GM19328 (cell line): Measurements from ENCODE around the gene TNRC18.

Source experiments
- ATAC-seq: cut with Tn5 transposase; IDR thresholded peaks from one replicate; pipeline ENCODE4 v1.9.1; 2021; ENCODE audit warnings: mild to moderate bottlenecking, moderate library complexity; ENCODE audit not compliant: unreplicated experiment

TNRC18 gene

DNA sequence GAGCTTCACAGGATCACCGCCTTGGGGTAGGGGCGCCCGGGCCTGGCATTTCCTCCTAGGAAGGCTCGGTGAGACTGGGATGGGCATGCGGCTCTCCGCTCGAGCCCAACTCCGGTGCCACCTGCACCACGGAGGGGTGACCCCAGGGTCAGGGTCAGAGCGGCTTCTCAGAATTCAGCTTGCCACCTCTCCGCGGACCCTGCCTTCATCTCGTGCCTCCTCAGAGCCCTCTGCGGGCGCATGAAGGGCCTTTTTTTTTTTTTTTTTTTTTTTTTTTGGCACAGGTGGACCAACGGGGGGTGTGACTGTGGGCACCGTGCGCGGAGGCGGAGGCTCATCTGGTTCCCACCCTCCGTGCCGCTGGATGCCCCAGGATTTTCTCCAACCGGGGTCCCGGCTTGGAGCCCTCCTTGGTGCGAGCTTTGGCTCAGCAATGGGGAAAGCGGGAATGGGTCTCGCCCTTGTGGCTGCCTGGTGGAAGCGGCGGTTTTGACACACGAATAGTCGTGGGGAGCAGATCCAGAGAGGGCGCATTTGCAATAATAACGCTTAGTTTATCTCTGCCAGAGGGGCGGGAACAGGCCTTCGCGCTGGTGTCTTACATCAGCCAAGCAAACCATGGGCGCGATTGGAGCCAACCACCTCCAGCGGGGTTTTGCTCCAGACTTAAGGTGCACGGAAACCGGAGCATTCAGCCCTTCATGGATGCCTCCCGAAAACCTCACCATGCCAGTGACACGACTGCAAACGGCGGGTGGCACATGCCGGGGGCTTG is 5.0 kb upstream of the TNRC18 start:
- ATAC-seq: no peak

DNA sequence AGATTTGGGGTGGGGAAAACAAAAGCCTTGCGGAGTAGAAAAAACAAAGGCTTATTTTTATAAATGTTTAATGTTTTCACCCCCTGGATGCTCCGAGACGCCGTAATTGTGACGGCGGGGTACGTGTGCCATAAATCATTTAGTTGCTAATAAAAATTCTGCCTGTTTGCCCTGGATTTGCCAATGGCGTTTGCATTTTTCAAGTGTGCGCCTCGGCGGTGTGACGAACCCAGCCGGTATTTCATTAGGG is 2.5 kb upstream of the TNRC18 start:
- ATAC-seq: no peak

DNA sequence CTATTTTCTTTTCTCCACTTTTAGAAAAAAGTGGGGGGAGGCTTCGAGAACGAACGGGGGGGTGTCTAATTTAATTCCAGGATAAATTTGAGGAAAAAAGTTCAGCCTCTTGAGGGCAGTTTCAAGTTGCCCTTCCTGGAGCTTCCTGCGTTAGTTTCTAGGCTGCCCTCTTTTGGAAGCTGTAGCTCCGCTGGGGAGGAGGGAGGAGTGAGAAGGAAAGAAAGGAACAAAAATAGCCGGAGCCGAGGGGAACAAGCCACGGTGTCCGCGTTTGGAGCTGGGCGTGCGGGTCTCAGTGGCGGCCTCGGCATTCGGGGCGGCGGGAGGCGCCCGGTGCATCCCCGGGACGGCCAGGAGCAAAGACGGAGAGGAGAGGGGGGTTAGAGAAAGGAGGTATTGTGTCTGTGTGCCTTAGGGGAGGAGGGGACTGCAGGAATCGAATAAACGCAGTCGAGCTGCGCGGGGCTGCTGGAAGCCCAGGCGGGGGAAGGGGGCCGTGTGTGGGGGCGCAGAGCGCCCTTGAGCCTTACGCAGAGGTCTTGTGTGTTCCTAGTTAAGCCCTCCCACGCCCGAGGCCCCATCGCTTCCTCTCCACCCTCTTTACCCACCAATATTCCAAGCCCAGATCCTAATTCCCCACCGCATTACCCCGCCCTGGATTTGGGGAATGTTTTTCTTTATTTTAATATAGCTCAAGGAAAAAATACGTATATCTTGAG is 2.0 kb upstream of the TNRC18 start:
- no peak for ATAC-seq

DNA sequence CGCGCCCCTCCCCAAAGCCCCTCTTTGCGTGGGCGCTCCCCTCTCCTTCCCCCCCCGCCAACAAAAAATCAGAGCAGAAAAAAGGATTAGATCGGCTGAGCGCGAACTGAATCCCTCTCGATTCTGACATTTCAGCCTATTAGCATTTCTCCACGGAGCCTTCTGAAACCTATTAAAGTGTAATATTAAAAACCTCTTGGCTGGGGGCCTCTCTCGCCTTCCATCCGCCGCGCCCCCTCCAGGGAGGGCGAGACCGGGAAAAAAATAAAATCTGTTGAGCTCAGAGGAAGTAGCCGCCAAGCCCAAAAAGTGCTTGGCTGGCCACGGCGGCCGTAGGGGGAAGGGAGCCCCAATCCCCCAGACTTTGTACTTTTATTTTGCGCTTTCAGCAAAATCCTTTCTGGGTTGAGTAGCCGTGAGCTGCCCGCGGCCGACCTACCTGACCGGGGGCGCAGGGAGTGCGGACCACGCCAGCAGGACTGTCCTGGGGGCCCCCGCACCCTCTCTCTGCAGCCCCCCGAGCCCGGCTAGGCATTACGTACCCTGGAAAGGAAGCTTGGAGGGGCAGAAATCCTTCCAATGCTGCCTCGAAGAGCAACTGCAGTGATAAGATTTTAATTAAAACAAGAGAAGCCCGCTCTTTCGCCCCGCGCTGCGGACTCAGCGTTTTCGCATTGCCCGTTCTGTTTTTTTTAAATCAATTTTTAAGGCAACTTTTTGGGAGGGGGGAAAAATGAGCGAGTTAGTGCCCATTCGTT is 1.3 kb upstream of the TNRC18 start:
- ATAC-seq: no peak

DNA sequence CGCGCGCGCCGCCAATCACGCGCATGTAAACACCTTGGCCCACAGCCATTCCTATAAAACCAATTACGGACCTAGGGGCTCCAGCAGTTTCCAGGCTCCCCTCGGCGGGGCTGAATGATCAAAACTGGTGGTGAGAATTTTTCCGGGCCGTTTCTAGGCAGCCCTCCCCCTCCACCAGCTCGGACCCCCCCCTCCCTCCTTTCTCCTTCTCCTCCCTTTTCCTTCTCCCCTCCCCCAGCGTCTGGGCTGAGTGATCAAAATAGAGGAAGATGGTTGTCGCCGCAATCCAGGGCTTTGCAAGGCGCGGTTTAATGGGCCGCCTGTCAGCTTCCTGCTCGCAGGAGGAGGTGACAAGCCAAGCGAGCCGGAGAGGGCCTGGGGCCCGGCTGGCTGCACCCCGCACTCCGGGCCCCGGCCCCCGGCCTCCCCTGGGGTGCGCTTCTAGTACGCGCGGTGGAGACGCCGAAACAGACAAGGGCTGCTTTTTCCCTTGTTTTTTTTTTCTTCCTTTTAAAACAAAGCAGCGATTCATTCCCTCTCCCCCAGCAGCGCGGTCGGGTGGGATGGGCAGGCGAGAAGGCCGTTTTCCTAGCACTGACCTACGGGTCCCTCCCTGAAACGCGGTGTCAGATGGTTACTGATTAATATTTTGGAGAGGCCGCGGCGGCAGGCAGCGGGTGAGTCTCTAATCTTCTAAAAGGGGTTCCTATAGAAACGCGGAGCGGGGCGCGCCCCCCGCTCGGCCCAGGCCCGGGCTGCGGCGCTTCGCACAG is 528 bp upstream of the TNRC18 start:
- ATAC-seq: no peak

DNA sequence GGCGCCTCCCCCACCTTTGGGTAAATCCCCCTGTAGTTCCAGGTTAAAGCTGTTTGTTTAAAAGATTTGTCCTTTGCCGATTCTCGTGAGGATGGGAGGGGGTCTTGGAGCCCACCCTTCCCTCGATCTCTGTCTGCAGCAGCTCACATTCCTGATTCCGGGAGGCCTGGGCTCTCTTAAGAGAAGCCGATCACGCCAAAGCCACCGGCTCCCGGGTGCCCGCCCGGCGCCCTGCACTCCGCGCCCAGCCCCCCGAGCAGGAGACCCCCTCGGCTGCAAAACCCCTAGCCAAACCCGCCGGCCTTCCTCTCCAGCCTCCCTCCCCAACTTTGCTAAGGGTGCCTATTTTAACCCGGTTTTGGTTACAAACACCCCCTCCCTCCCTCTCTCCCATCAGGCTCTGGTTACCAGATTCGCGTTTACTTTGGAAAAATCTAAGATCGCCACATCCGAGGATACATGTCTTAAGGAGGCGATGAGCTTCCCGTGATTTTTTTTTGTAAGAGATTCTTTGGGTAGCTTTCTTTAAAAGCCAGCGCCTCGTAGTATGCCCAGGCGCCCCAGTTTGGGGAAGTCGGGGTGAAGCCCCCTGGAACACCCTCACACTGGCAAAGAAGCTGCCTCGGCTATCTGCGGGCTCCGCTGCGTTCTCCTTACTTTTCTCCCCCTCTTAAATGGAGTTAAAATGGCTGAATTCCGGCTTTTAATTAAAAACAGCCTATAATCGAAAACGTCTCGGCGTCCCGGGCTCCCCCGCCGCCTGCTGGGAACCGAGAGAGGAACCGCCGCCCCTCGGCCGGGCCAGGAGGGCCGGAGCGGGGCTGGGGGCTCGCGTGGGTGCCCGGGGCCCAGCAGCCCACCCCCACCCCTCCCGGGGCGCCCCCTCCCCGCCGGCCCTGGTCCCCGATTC is 983 bp downstream of the TNRC18 start:
- ATAC-seq: no peak

DNA sequence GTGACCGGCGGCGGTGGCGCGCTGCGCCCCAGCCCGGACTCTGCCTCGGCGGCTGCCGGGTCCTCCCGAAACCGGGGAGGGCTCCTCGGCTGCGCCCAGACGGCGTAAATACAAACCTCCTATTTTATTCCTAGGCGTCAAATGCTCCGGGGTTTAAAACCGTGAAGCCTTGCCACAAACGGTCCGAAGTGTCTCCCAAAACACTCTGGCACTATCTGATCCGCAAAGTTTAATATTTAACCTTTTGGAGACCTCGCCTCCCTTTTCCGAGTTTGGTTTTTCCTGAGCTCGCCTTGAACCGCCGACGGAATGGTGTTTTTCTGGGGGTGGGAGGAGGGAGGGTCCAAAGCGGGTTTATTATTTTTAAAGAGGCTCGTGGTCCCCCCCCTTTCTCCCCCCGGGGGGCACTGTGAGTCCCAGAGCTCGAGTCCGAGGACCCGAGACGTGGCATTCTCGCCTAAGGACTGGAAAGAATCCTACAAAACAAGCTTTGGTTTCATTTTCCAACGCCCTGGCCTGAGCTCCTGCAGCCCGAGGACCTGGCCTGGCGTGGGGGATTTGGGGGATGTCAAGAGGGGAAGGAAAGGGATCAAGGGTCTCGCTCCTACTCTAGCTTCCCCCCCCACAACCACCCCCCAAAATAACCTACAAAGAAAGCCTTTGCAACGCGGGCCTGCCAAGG is 1.8 kb downstream of the TNRC18 start:
- ATAC-seq: no peak

DNA sequence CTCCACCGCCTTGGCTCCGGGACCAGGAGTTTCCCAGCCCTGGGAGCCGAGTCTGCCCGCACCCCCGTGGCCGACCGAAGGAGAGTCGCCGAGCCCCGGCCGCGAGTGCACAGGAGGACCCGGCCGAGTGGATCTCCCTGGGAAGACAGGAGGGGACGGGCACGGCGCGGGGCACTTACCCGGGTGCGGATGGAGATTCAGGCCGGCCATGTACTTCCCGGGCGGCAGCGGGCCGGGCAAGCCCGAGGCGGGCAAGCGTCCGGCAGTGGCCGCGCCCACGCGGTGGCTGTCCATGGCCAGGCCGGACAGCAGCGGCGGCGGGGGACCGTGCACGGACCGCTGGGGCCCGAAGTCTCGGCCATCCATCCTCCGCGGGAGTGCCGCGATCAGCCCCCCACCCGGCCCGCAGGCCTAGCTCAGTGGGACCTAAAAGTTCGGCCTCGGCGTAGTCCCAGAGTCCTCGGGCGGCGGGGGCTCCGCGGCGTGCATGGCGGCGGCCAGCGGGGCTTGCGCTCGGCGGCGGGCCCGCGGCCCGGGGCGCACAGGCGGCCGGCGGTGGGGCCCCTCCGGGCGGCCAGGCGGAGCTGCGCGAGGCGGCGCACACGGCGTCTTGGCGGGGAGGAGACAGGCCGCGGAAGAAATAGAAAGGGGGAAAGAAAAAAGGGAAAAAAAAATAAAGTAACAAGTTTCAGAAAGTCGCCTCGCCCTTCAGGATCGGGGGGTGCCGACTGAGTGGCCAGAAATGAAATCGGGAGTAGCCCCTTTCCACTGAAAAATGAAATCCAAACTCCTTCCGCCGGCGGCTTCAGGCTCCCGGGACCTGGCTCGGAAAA is 2.5 kb downstream of the TNRC18 start:
- no peak for ATAC-seq

DNA sequence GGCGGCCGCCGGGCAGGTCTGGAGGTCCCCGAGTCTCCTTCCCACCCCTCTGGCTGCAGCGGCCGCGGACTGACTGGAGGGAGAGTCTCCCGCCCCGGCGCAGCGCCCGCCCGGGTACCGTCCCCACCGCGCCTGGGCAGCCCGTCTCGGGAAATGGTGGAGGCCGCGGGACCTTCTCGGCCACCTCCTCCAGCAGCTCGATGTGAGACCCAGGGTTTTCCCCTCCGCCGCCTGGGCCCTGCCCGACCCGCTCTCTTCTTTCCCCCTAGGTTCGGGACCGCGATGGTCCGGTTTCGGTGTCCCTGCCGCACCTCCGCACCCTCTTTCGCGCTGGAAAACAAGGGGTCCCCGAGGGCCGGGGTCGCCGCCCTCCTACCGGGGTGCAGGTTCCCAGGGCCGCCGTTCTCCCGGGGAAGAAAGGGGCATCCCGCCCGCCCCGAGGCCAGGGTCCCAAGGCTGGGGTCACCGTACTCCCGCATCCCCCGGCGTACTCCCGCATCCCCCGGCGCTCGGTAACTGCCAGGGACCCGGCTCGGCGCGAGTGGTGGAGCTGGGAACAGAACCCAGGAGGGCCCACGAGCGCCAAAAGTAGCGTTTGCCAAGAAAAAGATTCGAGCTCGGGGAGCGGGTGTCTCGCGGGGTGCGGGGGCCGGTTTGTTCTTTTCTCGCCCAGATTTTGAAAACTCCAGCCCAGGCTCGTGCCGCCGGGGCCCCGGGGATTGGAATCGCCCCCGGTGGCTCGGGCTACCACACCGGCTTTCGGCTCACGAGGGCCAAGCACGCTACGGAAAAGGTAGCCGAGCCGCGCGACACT is 3.4 kb downstream of the TNRC18 start:
- ATAC-seq: no peak

DNA sequence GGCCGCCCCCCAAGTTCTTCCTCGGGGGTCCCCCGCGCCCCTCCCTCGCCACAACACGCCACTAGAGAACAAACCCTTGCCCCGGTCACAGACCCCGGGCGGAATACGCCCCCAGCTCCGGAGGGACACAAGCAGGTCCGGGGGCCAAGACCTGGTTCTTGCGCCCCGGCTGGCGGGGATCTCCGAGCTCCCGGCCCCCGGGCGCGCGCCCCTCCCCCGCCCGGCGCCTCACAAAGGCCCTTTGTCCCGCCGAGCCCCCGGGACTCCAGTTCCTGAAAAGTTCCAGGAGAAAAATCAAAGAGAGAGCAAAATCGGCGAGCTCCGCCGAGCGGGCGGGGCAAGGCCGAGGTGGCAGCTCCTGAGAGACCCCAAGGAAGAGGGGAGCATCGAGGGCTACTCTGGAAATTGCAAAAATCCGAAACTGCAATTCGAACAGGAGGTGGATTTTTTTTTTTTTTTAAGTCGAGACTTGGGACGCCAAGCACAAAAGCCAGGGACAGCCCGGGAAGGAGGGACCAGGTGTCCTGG is 4.0 kb downstream of the TNRC18 start:
- ATAC-seq: no peak

DNA sequence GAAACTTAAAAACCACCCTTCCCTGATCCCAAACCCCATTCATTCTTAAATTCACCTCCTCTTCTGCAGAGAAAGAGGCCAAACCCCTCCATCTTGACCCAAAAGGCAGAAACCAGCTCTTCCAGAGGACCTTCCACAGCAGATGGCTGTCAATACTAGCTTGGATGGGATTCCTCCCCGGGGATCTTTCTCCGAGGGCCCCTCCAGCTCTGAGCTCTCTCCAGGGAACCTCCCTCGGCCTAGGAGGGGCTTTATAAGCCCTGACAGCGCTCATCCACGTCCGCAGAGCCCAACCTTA is 5.4 kb downstream of the TNRC18 start:
- no peak for ATAC-seq

DNA sequence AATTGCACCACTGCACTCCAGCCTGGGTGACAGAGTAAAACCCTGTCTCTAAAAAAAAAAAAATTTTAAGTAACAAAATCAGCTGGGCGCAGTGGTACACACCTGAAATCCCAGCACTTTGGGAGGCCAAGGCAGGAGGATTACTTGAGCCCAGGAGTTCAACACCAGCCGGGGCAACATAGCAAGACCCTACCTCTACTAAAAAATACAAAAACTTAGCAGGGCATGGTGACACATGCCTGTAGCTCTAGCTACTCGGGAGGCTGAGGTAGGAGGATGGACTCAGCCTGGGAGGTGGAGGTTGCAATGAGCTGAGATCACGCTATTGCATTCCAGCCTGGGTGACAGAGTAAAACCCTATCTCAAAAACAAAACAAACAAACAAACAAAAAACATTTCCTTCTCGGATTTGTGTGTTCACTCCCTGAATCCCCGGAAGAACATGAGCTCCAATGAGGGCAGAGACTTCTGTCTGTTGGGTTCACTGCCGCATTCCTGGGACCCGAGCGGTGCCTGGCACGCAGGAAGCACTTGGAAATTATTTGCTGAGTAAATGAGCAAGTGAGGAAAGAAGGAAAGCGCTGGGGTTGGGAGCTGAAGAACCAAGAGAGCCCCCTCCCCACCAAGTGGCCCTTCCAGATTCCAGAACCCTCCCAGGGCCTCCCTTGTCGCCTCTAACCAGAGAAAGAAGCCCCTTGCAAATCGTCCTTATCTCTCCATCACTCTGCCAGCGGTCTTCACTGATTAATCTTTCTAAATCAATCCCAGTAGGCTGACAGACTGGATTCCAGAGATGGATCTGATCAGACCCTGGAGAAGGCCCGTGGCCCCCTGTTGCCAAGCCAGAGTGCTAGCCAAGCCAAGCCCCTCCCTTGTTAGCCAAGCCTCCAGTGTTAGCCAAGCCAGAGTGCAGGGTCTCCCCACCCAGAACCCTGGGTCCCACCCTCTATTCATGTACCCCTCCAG is 6.2 kb downstream of the TNRC18 start:
- ATAC-seq: no peak

DNA sequence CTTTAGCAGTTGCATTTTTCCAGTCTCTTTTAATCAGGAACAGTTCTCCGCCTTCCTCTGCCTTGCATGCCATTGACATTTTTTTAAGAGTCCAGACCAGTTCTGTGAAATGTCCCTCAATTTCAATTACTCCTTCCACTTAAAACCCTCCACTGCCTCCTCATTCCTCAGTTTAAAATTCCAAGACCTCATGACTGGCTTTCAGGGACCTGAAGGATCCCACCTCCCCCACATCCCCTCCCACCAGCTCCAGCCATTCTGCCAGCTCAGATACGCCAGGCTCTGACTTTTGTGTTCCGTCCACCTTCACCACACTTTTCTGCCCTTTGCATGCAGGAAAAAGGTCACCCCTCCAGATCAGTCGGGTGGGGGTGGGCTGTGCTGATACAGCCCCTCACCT is 8.7 kb downstream of the TNRC18 start:
- ATAC-seq: no peak

DNA sequence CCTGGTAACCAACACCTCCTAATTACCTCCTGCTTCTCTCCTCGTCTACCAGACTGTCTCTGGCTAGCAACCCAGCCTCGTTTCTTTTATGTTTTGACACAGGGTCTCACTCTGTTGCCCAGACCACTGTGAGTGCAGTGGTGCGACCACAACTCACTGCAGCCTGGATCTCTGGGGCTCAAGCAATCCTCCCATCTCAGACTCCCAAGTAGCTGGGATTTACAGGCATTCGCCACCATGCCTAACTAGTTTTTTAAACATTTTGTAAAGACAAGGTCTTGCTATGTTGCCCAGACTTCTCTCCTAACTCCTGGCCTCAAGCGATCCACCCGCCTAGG is 10.2 kb downstream of the TNRC18 start:
- no peak for ATAC-seq

DNA sequence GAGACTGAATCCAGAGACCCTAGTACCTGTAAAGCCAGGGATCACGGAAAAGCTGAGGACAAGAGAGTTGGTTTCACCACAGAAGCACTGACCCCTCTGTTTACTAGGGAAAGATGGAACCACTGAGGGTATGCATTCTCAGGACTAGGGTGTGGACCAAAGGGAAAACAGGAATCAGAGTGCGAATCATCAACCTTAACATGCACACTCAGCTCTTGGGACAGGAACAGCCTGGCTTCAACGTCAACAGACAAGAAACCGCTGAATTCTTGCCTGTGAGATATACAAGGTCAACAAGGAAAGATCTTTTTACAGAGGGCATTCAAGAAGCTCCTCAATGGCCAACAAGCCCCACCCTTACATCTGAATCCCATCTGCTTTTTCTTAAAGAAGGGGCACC is 14.9 kb downstream of the TNRC18 start:
- no peak for ATAC-seq

DNA sequence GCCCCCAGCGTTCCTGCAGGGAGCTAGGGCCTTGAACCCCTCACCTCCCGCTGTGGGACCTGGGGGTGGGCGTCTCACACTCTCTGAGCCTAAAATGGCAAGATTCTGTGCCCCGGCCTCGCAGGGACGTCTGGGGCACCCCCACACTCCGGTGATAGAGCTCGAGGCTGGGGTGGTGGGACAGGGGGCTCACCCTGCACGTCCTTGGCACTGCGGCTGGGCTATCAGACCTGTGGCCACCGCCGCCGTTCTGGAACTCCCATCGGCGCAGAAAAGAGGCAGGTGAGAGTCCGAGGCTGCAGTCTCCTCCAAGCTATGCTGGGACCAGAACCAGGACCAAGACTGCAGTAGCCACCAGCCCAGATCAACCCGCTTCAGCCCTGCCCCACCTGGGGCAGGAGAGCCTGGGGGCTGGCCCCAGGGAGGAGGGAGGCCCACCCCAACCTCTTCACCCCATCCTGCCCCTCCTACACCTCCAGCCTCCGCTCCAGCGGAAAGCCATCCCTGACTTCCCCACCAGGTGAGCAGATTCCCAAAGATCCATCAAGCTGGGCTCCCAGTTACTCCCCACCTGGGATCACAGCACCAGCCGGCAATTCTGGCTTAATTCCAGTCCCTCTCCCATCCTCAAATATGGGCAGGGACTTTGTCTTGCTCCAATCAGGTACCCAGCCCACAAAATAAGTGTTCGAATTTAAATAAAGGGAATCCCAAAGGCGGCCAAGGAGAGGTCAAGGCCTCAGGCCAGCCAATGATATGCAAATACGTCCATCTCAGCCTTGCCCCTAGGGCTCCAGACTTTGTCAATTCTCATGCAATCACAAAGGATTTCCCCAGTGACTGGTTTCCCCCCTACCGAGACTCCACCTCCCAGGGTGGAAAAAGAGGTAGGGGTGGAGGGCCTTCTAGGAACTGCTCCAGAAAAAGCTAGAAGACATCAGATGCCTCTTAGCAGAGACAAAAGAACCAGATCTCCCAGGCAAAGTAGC is 16.4 kb downstream of the TNRC18 start:
- ATAC-seq: no peak
